Epithelial cell of esophagus (primary cell): ENCODE results near the gene STOX2.

Source experiments
- DNase-seq: peaks from one replicate; pipeline ENCODE4 v3.0.0; 2010; ENCODE audit warnings: low read depth
- H3K4me3 ChIP-seq: 2 replicates; pipeline ENCODE4 v1.5.1; 2011; ENCODE audit warnings: mild to moderate bottlenecking, low read length, control low read depth
- CTCF ChIP-seq: IDR thresholded peaks from 2 replicates; pipeline ENCODE4 v1.5.1; 2011; ENCODE audit warnings: low read depth, mild to moderate bottlenecking, low read length, control low read depth, inconsistent platforms; ENCODE audit not compliant: insufficient read depth; ENCODE audit errors: missing control alignments

Gene STOX2

DNA sequence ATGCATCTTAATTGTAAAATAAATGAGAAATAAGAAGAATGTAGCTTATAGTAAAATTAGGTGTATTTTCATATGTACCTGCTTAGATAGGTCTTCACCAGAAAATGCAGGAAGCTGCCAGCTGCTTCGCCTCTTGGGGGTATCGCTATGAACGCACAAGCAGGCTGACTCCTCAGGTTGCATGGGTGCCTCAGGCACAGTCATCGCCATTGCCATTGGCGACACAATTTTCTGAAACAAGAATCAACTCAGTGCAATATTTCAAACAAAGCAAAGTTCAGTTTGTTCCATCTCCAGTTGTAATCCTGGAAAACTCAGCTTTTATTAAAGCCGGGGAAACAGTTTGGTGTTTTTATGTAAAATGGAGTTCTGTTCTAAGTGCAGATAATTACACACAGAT lies 29.7 kb downstream of the STOX2 start:
- H3K4me3 ChIP-seq = no peak overlapping the region
- DNase-seq = no peak
- TF ChIP-seq CTCF = no peak

DNA sequence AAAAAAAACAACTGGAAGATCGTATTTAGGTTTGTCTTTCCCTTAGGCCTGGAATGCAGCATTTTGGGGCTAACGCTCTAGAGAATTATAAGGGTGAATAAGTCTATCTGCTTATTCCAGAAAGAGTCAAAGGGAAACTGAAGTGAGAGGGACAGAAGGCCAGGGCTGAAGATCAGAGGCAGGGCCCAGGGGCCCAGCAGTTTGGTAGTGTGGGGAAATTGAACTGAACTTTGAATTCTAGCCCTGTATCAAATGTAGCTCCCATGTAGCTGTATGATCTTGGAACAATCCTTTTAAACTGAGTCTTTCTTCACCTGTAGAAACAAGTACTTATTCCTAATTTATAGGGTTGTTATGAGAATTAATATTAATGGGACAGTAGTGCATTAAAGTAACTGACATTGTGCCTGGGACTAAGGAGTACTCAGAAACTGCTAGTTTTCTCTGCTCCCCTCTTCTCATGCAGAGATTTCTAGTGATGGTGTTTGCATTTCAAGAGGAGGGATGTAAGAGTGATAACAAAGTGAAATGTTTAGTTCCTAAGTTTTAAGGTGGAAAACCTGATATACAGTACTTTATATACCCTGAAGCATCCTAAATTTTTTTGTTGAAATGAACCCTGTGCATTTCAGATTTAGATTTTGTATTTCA lies 30.4 kb downstream of the STOX2 start:
- no peak overlapping the region for H3K4me3 ChIP-seq
- TF ChIP-seq CTCF = no peak

DNA sequence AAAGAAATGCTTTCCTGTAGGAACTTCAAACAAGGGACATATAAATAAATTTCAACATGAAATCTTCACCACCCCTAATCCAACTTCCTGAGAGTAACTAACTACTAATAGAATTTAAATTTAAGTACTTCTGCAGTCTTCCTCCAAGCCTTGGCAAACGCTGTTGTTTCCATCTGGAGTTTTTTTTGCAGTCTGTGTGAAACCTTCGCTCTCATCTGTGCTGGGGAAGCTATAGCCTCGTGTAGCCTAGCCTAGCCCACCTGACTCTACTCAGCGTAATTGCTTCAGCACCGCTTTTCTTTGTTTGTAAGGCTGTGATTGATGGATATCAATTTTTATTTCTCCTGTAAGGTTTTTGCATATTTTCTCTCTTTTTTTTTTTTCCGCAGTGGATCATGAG lies 30.9 kb downstream of the STOX2 start:
- no peak for DNase-seq
- no peak for TF ChIP-seq CTCF
- H3K4me3 ChIP-seq = no peak overlapping the region

More for the DNA sequence above, 30.4 kb downstream of the STOX2 start:
- DNase-seq = no peak

DNA sequence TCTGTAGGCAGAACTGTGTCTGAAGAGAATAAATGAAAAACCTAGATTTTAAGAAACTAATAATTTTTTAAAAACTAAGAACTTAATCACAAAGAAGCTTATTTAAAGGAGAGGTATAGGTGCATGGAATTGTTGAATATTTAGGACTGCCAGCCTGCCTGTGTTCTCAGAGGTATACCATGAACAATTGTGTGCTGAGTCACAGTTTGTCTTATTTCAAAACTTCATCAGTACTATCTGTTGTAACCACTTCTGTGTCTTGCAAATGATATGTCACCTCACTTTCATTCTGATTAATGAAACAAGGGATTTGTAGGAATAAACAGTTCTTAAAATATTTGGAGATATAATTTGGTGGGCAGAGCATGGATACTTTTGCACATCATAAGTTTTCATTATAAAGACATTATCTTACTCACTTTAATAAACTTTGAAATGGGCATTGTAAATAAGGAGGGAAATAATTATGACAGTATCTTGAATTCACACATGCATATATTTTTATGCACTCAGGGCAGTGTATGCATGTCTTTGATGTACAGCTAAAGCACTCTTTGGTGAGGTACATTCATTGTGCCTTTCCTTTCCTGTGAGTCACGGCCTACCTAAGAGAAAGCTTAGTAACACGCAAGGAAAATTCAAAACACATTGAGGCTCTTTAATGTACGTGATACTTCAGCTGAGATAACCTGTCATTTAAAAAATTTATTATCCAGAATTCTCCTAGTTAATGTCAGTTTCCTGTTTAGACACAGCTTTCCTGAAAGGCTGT lies 31.7 kb downstream of the STOX2 start:
- no peak for TF ChIP-seq CTCF
- DNase-seq = peak; percentile 66

DNA sequence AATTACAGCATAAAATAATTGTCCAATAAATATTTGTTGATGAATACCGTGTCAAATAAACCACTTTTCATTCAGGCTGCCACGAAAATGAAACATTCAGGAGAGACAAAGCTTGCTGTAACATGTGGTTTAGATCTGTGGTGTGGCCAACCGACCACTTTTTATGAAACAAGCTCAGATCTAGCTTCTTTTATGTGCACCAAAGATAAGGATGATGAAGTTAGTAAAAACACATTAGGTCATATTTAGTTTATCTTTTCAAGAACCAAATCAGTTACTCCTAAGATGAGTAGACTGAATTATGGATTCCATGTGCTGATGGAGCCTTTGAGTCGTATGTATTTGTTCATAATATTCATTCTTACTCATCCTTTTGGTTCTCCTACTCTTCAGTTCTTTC lies 35.8 kb downstream of the STOX2 start:
- no peak for TF ChIP-seq CTCF
- no peak overlapping the region for H3K4me3 ChIP-seq
- DNase-seq = no peak

More for the DNA sequence above, 31.7 kb downstream of the STOX2 start:
- no peak overlapping the region for H3K4me3 ChIP-seq

GRCh38 chr4:183941964-183942363 lies 36.9 kb downstream of the STOX2 start:
- H3K4me3 ChIP-seq = no peak overlapping the region
- no peak for DNase-seq
- no peak for TF ChIP-seq CTCF
